Astrocyte (in vitro differentiated cells and primary cell): Measurements from ENCODE around the gene LTC4S. TPM values are rescaled to one million over a fixed set of nuclear protein-coding genes. Genes with fewer than 3 reads are reported as not detected.

Source experiments
- DNase-seq: peaks from one replicate; pipeline ENCODE4 v3.0.0-alpha.2; 2010; ENCODE audit warnings: low read depth
- FAIRE-seq: peaks from 2 replicates; lab custom pipeline; 2011; peaks lifted over from hg19 to GRCh38; lab: Jason Lieb, UNC
- H2AFZ ChIP-seq: 2 replicates; pipeline ENCODE4 v1.6.0; 2012; ENCODE audit warnings: low read depth, low read length, inconsistent platforms
- H3K27ac ChIP-seq: 2 replicates; pipeline ENCODE4 v1.5.1; 2011; ENCODE audit warnings: low read depth, low read length, inconsistent platforms
- H3K27me3 ChIP-seq: 2 replicates; pipeline ENCODE4 v1.6.0; 2011; ENCODE audit warnings: low read length, inconsistent platforms; ENCODE audit not compliant: insufficient read depth
- H3K36me3 ChIP-seq: 2 replicates; pipeline ENCODE4 v1.5.1; 2011; ENCODE audit warnings: low read length, inconsistent platforms; ENCODE audit not compliant: insufficient read depth
- H3K4me1 ChIP-seq: 2 replicates; pipeline ENCODE4 v1.5.1; 2011; ENCODE audit warnings: low read length, inconsistent platforms; ENCODE audit not compliant: insufficient read depth
- H3K4me2 ChIP-seq: 2 replicates; pipeline ENCODE4 v1.6.0; 2012; ENCODE audit warnings: low read length, inconsistent platforms
- H3K4me3 ChIP-seq: 2 replicates; pipeline ENCODE4 v1.5.1; 2011; ENCODE audit warnings: low read depth, mild to moderate bottlenecking, low read length, inconsistent platforms; ENCODE audit not compliant: insufficient read depth
- H3K79me2 ChIP-seq: 2 replicates; pipeline ENCODE4 v1.6.0; 2012; ENCODE audit warnings: mild to moderate bottlenecking, low read length, inconsistent platforms; ENCODE audit not compliant: insufficient read depth
- H3K9ac ChIP-seq: 2 replicates; pipeline ENCODE4 v1.6.0; 2012; ENCODE audit warnings: mild to moderate bottlenecking, low read length, inconsistent platforms
- H3K9me3 ChIP-seq: 2 replicates; pipeline ENCODE4 v1.5.1; 2012; ENCODE audit warnings: low read depth, mild to moderate bottlenecking, low read length, inconsistent platforms; ENCODE audit not compliant: insufficient read depth
- H4K20me1 ChIP-seq: 2 replicates; pipeline ENCODE4 v1.6.0; 2012; ENCODE audit warnings: low read length, inconsistent platforms; ENCODE audit not compliant: insufficient read depth
- H3K27ac Mint-ChIP-seq: one replicate; pipeline ENCODE4 v1.8.0; 2021; ENCODE audit warnings: mild to moderate bottlenecking, mixed read lengths; ENCODE audit not compliant: unreplicated experiment
- H3K27me3 Mint-ChIP-seq: one replicate; pipeline ENCODE4 v1.8.0; 2021; ENCODE audit warnings: low read depth, mixed read lengths; ENCODE audit not compliant: unreplicated experiment
- H3K36me3 Mint-ChIP-seq: one replicate; pipeline ENCODE4 v1.8.0; 2021; ENCODE audit warnings: low read depth, mixed read lengths; ENCODE audit not compliant: unreplicated experiment
- H3K4me1 Mint-ChIP-seq: one replicate; pipeline ENCODE4 v1.8.0; 2021; ENCODE audit warnings: low read depth, mixed read lengths; ENCODE audit not compliant: unreplicated experiment
- H3K4me3 Mint-ChIP-seq: one replicate; pipeline ENCODE4 v1.8.0; 2021; ENCODE audit warnings: mild to moderate bottlenecking, moderate library complexity, mixed read lengths; ENCODE audit not compliant: unreplicated experiment
- H3K9me3 Mint-ChIP-seq: one replicate; pipeline ENCODE4 v1.8.0; 2021; ENCODE audit warnings: mild to moderate bottlenecking, mixed read lengths; ENCODE audit not compliant: unreplicated experiment
- CTCF ChIP-seq: IDR thresholded peaks from 2 replicates; pipeline ENCODE4 v1.5.1; 2011; ENCODE audit warnings: low read depth, mild to moderate bottlenecking, inconsistent platforms, low read length, moderate library complexity; ENCODE audit not compliant: insufficient read depth
- EZH2 ChIP-seq: IDR thresholded peaks from 2 replicates; pipeline ENCODE4 v1.6.1; 2012; ENCODE audit warnings: mild to moderate bottlenecking, low read length, inconsistent platforms; ENCODE audit not compliant: insufficient read depth
- total RNA-seq: library from RNA; stranded (reverse); gene quantifications from 2 replicates; pipeline ENCODE4 v1.2.1, GENCODE V29; 2021

LTC4S gene
- total RNA-seq, 1 donor from 2014 or later: 1.3 TPM

GRCh38 chr5:179755022-179755421 is 38.8 kb upstream of the LTC4S start:
- Mint-ChIP-seq H3K4me3 (peak overlapping the region; percentile 31), H3K9me3 (no peaks in the 10 kb centered on the region), H3K27ac (peak overlapping the region; percentile 22), H3K36me3 (peaks cover 2% of the 10 kb centered on the region), H3K27me3 (no peaks in the 10 kb centered on the region), H3K4me1 (peaks cover 24% of the 10 kb centered on the region)
- TF ChIP-seq EZH2 (no peak), CTCF (no peak)
- FAIRE-seq (no peak), DNase-seq (no peak)
- H2AFZ ChIP-seq: no peak overlapping the region
- no peak overlapping the region for H3K9ac ChIP-seq
- H3K4me1 ChIP-seq: no peaks in the 10 kb centered on the region
- H3K9me3 ChIP-seq: no peaks in the 10 kb centered on the region
- H3K36me3 ChIP-seq: no peaks in the 10 kb centered on the region
- H3K4me2 ChIP-seq: no peak overlapping the region
- no peak overlapping the region for H3K4me3 ChIP-seq
- H3K27me3 ChIP-seq: no peaks in the 10 kb centered on the region
- peaks cover 97% of the 10 kb centered on the region for H3K79me2 ChIP-seq
- no peak overlapping the region for H3K27ac ChIP-seq
- H4K20me1 ChIP-seq: peaks cover 88% of the 10 kb centered on the region

DNA sequence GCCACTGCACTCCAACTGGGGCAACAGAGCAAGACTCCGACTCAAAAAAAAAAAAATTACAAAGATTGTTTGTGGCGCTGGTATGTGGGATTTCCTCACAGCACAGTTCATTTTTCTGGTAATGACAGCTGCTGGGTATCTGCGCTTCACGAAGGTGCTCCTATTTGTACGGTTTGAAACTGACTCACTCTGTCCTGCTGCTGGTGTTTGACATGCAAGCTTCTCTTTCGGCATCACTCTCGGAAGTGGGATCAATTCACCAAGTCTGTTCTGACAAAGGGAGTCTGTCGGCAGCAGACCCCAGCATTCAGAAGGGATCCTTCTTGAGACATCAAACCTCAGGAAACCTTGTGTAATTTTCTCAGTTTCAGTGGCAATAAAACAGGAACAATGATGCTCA is 34.8 kb upstream of the LTC4S start:
- no peak overlapping the region for H2AFZ ChIP-seq
- H3K27me3 ChIP-seq: no peaks in the 10 kb centered on the region
- no peak overlapping the region for H3K4me2 ChIP-seq
- Mint-ChIP-seq H3K27me3 (no peaks in the 10 kb centered on the region), H3K4me1 (peaks cover 53% of the 10 kb centered on the region), H3K27ac (no peak overlapping the region), H3K36me3 (peaks cover 2% of the 10 kb centered on the region), H3K4me3 (no peak overlapping the region), H3K9me3 (no peaks in the 10 kb centered on the region)
- no peaks in the 10 kb centered on the region for H3K9me3 ChIP-seq
- H3K4me1 ChIP-seq: peaks cover 25% of the 10 kb centered on the region
- no peak overlapping the region for H3K27ac ChIP-seq
- DNase-seq (no peak), FAIRE-seq (no peak)
- H3K4me3 ChIP-seq: no peak overlapping the region
- no peaks in the 10 kb centered on the region for H3K36me3 ChIP-seq
- H3K9ac ChIP-seq: no peak overlapping the region
- TF ChIP-seq EZH2 (no peak), CTCF (no peak)
- H4K20me1 ChIP-seq: peaks cover 82% of the 10 kb centered on the region
- H3K79me2 ChIP-seq: peaks cover 87% of the 10 kb centered on the region

DNA sequence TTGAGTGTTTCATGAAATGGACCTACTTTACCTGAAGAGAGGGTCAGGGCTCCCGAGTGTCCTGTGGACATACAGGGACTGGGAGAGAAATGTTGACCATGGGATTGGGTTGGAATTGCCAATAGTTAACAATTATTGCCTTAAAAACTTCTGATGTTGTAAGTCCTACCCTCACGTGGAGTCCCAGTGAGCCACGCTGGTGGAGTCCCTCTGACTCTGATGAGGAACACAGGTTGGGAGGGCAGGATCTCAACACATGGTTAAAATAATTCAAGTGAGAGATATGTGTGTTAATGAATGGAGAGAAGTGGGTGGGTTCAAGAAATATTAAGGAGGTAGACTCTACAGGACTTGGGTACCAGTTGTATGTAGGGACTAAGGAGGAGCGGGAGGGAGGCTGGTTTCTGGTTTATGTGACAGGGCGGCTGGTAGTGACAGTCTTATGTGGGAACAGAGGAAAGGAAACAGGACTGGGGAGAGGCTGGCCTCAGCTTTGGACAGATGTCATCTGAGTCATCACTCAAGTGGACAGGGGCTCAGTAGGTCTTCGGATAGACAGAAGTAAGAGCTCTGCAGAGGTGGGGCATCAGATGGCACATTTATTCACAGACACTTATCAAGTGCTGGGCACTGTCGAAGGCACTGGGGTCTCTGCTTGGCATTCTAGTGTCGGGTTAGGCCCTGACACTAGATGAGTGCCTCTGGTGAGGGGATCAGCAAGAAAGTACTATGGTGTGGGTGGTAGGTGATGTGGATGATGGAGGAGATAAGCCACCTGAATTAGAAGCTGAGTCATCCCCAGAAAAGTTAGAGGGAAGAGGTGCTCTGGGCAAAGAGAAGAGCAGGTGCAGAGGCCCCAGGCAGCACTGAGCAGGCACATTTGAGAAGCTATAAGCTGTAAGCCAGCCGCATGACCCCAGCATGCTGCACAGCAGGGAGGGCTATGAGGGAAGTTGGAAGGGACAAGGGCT is 33.9 kb upstream of the LTC4S start:
- TF ChIP-seq CTCF: no peak
- TF ChIP-seq EZH2: no peak
- Mint-ChIP-seq H3K4me1 (peaks cover 51% of the 10 kb centered on the region), H3K9me3 (no peaks in the 10 kb centered on the region), H3K4me3 (peak overlapping the region; percentile 52), H3K36me3 (peaks cover 2% of the 10 kb centered on the region), H3K27me3 (no peaks in the 10 kb centered on the region), H3K27ac (no peak overlapping the region)
- H3K27ac ChIP-seq: no peak overlapping the region
- no peak overlapping the region for H3K4me3 ChIP-seq
- H3K4me1 ChIP-seq: peaks cover 30% of the 10 kb centered on the region
- no peaks in the 10 kb centered on the region for H3K36me3 ChIP-seq
- no peaks in the 10 kb centered on the region for H3K27me3 ChIP-seq
- peaks cover 81% of the 10 kb centered on the region for H3K79me2 ChIP-seq
- no peak overlapping the region for H3K4me2 ChIP-seq
- peaks cover 73% of the 10 kb centered on the region for H4K20me1 ChIP-seq
- no peak for DNase-seq
- no peak for FAIRE-seq
- no peak overlapping the region for H2AFZ ChIP-seq
- H3K9ac ChIP-seq: no peak overlapping the region
- H3K9me3 ChIP-seq: no peaks in the 10 kb centered on the region
